Upper lobe of left lung (tissue), 4 donors: ENCODE results near the gene ECE1.

Experiments
- EP300 ChIP-seq, 4 donors: sonication (generic); formaldehyde crosslinking; IDR thresholded peaks; one replicate each; pipeline ENCODE4 v1.5.1; 2017; ENCODE audit warnings: antibody characterized with exemption in 4 of 4, control low read depth in 2 of 4
- POLR2AphosphoS5 ChIP-seq, 2 donors: sonication (generic); formaldehyde crosslinking; IDR thresholded peaks; one replicate each; pipeline ENCODE4 v1.5.1; 2017; ENCODE audit warnings: antibody characterized with exemption in 2 of 2
- TF ChIP-seq, protein P1 (sequence below), 6 experiments: fragments of 450-650 bp in 4 of 6; fragments of 200-600 bp in 2 of 6; sonication (generic) in 2 of 6; IDR thresholded peaks; one replicate each; pipeline ENCODE4 v1.5.1; 2016 to 2019; ENCODE audit warnings: antibody characterized with exemption in 6 of 6

DNA sequence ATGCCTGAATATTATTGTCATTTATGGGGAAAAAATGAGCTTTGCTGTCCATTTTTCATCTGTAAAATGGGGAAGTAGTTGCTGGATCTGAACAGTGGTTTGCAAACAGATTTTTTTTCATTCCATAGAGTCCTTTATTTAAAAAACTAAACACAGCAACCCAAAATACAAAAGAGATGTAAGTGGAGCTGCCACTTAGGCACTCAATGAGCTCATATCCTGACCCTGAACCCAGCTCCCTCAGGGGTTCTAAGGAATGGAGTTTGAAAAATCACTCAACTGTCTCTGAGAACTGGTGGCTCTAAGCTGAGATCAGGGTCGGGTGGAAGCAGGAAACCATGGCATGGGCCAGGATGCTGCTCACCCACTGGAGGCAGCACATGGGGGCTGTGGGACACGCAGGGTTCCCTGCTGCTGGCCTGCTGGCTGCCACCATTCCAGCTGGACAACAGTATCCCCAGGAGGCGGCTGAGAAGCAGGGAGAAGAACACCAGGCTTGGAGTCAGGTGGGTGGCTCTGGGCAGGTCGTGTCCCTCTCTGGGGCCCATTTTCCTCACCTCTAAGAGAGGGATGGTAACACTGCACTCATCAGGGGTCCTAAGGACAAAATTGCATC is 9.6 kb upstream of the ECE1 start:
- TF ChIP-seq, protein P1, sequence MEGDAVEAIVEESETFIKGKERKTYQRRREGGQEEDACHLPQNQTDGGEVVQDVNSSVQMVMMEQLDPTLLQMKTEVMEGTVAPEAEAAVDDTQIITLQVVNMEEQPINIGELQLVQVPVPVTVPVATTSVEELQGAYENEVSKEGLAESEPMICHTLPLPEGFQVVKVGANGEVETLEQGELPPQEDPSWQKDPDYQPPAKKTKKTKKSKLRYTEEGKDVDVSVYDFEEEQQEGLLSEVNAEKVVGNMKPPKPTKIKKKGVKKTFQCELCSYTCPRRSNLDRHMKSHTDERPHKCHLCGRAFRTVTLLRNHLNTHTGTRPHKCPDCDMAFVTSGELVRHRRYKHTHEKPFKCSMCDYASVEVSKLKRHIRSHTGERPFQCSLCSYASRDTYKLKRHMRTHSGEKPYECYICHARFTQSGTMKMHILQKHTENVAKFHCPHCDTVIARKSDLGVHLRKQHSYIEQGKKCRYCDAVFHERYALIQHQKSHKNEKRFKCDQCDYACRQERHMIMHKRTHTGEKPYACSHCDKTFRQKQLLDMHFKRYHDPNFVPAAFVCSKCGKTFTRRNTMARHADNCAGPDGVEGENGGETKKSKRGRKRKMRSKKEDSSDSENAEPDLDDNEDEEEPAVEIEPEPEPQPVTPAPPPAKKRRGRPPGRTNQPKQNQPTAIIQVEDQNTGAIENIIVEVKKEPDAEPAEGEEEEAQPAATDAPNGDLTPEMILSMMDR (IDR thresholded peaks at IDR 0.05) = no peak
- TF ChIP-seq EP300 (IDR thresholded peaks at IDR 0.05) = no peak
- no peak for TF ChIP-seq POLR2AphosphoS5 (IDR thresholded peaks at IDR 0.05)
